ENCODE results near the gene STIMATE.

The STIMATE gene

GRCh38 chr3:52794612-52795099 lies 102.7 kb downstream of the STIMATE start, which contains the start of gene ITIH3:
Gene ITIH3 (plus strand): TSS chr3:52794796. CDS start chr3:52794804, 8 bp downstream.
- DNase-seq (ENCODE audit: low read depth) = no peak
- H3K4me3 ChIP-seq (ENCODE audit: low read depth, low read length) = no peak within 1 kb of the TSS
- TF ChIP-seq CTCF (IDR thresholded peaks at IDR 0.05; ENCODE audit: low read depth, low read length) (no peak), MAX (IDR thresholded peaks at IDR 0.05; ENCODE audit: low read depth, low read length) (no peak), MYC (IDR thresholded peaks at IDR 0.05; ENCODE audit: low read depth, low read length) (no peak), POLR2A (IDR thresholded peaks at IDR 0.05; ENCODE audit: extremely low read depth, insufficient read length) (no peak)

GRCh38 chr3:52793702-52794611 lies 103.4 kb downstream of the STIMATE start:
- TF ChIP-seq POLR2A (IDR thresholded peaks at IDR 0.05; ENCODE audit: extremely low read depth, insufficient read length) (no peak), MYC (IDR thresholded peaks at IDR 0.05; ENCODE audit: low read depth, low read length) (no peak), MAX (IDR thresholded peaks at IDR 0.05; ENCODE audit: low read depth, low read length) (no peak), CTCF (IDR thresholded peaks at IDR 0.05; ENCODE audit: low read depth, low read length) (no peak)
- no peak for DNase-seq (ENCODE audit: low read depth)
- H3K4me3 ChIP-seq (ENCODE audit: low read depth, low read length) = no peak overlapping the region

GRCh38 chr3:52792961-52793695 lies 104.2 kb downstream of the STIMATE start:
- H3K4me3 ChIP-seq (ENCODE audit: low read depth, low read length) = no peak overlapping the region
- TF ChIP-seq MAX (IDR thresholded peaks at IDR 0.05; ENCODE audit: low read depth, low read length) (no peak), MYC (IDR thresholded peaks at IDR 0.05; ENCODE audit: low read depth, low read length) (no peak), POLR2A (IDR thresholded peaks at IDR 0.05; ENCODE audit: extremely low read depth, insufficient read length) (no peak)
- DNase-seq (ENCODE audit: low read depth) = no peak

GRCh38 chr3:52792413-52792812 lies 104.9 kb downstream of the STIMATE start:
- no peak overlapping the region for H3K4me3 ChIP-seq (ENCODE audit: low read depth, low read length)
- DNase-seq (ENCODE audit: low read depth) = no peak
- no peak for TF ChIP-seq POLR2A (IDR thresholded peaks at IDR 0.05; ENCODE audit: extremely low read depth, insufficient read length)

- no peak for DNase-seq (ENCODE audit: low read depth)
- no peak overlapping the region for H3K4me3 ChIP-seq (ENCODE audit: low read depth, low read length)
- TF ChIP-seq MAX (IDR thresholded peaks at IDR 0.05; ENCODE audit: low read depth, low read length) = no peak
- TF ChIP-seq CTCF (IDR thresholded peaks at IDR 0.05; ENCODE audit: low read depth, low read length) = no peak
- no peak for TF ChIP-seq MYC (IDR thresholded peaks at IDR 0.05; ENCODE audit: low read depth, low read length)
- no peak for TF ChIP-seq POLR2A (IDR thresholded peaks at IDR 0.05; ENCODE audit: extremely low read depth, insufficient read length)
Measured at GRCh38 chr3:52791928-52792327, 105.4 kb downstream of the STIMATE start.

- DNase-seq (ENCODE audit: low read depth) = no peak
- no peak overlapping the region for H3K4me3 ChIP-seq (ENCODE audit: low read depth, low read length)
- TF ChIP-seq MAX (IDR thresholded peaks at IDR 0.05; ENCODE audit: low read depth, low read length) = no peak
- no peak for TF ChIP-seq MYC (IDR thresholded peaks at IDR 0.05; ENCODE audit: low read depth, low read length)
- TF ChIP-seq CTCF (IDR thresholded peaks at IDR 0.05; ENCODE audit: low read depth, low read length) = no peak
- TF ChIP-seq POLR2A (IDR thresholded peaks at IDR 0.05; ENCODE audit: extremely low read depth, insufficient read length) = no peak
Measured at GRCh38 chr3:52791366-52791765, 106.0 kb downstream of the STIMATE start.

All from NB4 (cell line).